Transverse colon (tissue), 4 donors: ENCODE results near the gene GALNT9. TPM values are rescaled to one million over a fixed set of nuclear protein-coding genes. Genes with fewer than 3 reads are reported as not detected.

Experiments
- DNase-seq: peaks from one replicate; pipeline ENCODE4 v3.0.0-alpha.2; 2019
- H3K27ac ChIP-seq, 4 donors: fragments of 200-600 bp; sonication (generic); 2 replicates each; pipeline ENCODE4 v1.5.1; 2016 to 2018; ENCODE audit warnings: inconsistent platforms in 4 of 4
- H3K27me3 ChIP-seq: fragments of 200-600 bp; sonication (generic); 2 replicates; pipeline ENCODE4 v1.5.1; 2017; ENCODE audit warnings: inconsistent platforms
- H3K36me3 ChIP-seq, 4 donors: fragments of 200-600 bp; sonication (generic); 2 replicates each; pipeline ENCODE4 v1.5.1; 2017 to 2019; ENCODE audit warnings: inconsistent platforms in 4 of 4
- H3K4me1 ChIP-seq, 4 donors: fragments of 200-600 bp; sonication (generic); 2 replicates each; pipeline ENCODE4 v1.5.1; 2017 to 2020; ENCODE audit warnings: inconsistent platforms in 4 of 4
- H3K4me3 ChIP-seq, 4 donors: fragments of 200-600 bp; sonication (generic); 1 replicate in 1 of 4; 2 replicates in 3 of 4; pipeline versions ENCODE4 v1.5.1 to v1.6.1; 2017 to 2019; ENCODE audit warnings: inconsistent platforms in 4 of 4
- H3K9me3 ChIP-seq, 2 donors: fragments of 200-600 bp; sonication (generic); 2 replicates each; pipeline ENCODE4 v1.5.1; 2017 to 2019; ENCODE audit warnings: inconsistent platforms in 2 of 2
- EP300 ChIP-seq: sonication (generic); formaldehyde crosslinking; IDR thresholded peaks from one replicate; pipeline ENCODE4 v1.6.1; 2017; ENCODE audit warnings: antibody characterized with exemption, low read depth
- POLR2A ChIP-seq: fragments of 450-650 bp; IDR thresholded peaks from one replicate; pipeline ENCODE4 v1.6.1; 2016; ENCODE audit warnings: antibody characterized with exemption, mild to moderate bottlenecking, moderate library complexity
- POLR2AphosphoS5 ChIP-seq, 3 donors: sonication (generic); formaldehyde crosslinking; IDR thresholded peaks; one replicate each; pipeline ENCODE4 v1.6.1; 2016; ENCODE audit warnings: antibody characterized with exemption in 3 of 3
- WGBS, 2 donors: methylation state at CpG; one replicate each; pipeline ENCODE4 v1.1.5; 2018; ENCODE audit warnings: low coverage in 1 of 2; 5-methylcytosine and 5-hydroxymethylcytosine counted together
- in situ Hi-C, 4 donors: fragments of 200-750 bp; cut with MboI; loops; one replicate each; pipeline versions ENCODE4 v1.15.0 to v1.15.1; 2017; ENCODE audit warnings: low sequenced_read_pairs in 3 of 4, low pct_ligation_motif_present in 1 of 4, low pct_unique_long_range_greater_than_20kb in 1 of 4
- intact Hi-C: fragments of 100-400 bp; cut with DNase I; formaldehyde crosslinking; loops from one replicate; pipeline ENCODE4 v1.15.1; 2023; ENCODE audit warnings: low total_unique reads
- total RNA-seq, 4 donors: library from RNA; depleted of rRNA; stranded (reverse); fragments of >200 nt; gene quantifications; one replicate each; pipeline ENCODE4 v1.1.0, GENCODE V29; 2016
- TF ChIP-seq, protein P1 (sequence below), 5 experiments: fragments of 200-600 bp in 3 of 5; fragments of 450-650 bp in 2 of 5; sonication (generic) in 3 of 5; IDR thresholded peaks; 1 replicate in 2 of 5; 2 replicates in 3 of 5; pipeline ENCODE4 v1.5.1; 2016 to 2017; ENCODE audit warnings: antibody characterized with exemption in 5 of 5, inconsistent platforms in 3 of 5, mild to moderate bottlenecking in 2 of 5, moderate library complexity in 1 of 5

GALNT9 gene
- total RNA-seq, 4 donors from 2014 or later = 0.82 to 4.5 TPM; not detected in 2

DNA sequence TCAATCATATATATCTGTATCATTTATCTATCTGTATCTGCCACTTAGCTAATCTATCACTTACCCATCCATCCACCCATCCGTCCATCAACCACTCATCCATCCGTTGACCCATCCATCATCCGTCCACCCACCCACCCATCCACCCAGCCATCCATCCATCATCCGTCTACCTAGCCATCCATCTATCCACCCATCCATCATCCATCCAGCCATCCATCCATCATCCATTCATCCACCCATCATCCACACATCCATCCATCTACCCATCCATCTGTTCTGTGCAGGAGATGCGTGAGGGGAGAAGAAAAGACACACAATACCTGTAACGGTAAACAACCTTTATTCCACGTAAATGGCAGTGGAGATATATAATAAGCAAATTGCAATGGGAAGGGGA, 165.0 kb downstream of the GALNT9 start:
- no peak overlapping the region for H3K4me3 ChIP-seq
- H3K9me3 ChIP-seq = no peaks in the 10 kb centered on the region
- intact Hi-C loops = loop anchor here (5.0 kb wide), 1 partner anchor 897 kb away; no protein-coding TSS in a partner anchor
- 75 to 82% methylated on average over 7 of the region's 7 CpGs for WGBS, 2 donors
- peaks cover 0 to 8% (median 4%) of the 10 kb centered on the region in 4 donors for H3K4me1 ChIP-seq
- TF ChIP-seq POLR2AphosphoS5 (IDR thresholded peaks at IDR 0.05) (no peak), EP300 (no peak), POLR2A (no peak)
- TF ChIP-seq, protein P1, sequence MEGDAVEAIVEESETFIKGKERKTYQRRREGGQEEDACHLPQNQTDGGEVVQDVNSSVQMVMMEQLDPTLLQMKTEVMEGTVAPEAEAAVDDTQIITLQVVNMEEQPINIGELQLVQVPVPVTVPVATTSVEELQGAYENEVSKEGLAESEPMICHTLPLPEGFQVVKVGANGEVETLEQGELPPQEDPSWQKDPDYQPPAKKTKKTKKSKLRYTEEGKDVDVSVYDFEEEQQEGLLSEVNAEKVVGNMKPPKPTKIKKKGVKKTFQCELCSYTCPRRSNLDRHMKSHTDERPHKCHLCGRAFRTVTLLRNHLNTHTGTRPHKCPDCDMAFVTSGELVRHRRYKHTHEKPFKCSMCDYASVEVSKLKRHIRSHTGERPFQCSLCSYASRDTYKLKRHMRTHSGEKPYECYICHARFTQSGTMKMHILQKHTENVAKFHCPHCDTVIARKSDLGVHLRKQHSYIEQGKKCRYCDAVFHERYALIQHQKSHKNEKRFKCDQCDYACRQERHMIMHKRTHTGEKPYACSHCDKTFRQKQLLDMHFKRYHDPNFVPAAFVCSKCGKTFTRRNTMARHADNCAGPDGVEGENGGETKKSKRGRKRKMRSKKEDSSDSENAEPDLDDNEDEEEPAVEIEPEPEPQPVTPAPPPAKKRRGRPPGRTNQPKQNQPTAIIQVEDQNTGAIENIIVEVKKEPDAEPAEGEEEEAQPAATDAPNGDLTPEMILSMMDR (IDR thresholded peaks at IDR 0.05) = no peak
- in situ Hi-C loops = no loop called here
- no peaks in the 10 kb centered on the region for H3K36me3 ChIP-seq
- no peak for DNase-seq
- H3K27ac ChIP-seq = no peak overlapping the region
- H3K27me3 ChIP-seq = peaks cover 7% of the 10 kb centered on the region

DNA sequence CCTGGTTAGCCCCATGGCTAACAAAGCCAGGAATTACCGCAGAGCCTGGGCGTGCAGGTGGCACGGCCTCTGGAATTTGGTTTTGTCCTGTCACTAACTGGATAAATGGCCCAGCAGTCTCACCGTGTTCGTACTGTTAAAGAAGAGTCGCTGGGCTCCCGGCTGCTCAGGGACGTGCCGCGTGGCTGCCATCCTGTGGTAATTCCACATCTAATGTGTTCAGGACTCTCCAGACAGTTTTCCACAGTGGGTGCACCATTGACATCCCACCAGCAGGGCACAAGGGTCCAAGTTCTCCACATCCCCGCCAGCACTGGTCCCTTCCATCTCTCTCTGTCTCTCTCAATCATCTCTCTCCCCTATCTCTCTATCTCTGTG, 165.5 kb downstream of the GALNT9 start:
- in situ Hi-C loops (no loop called here), intact Hi-C loops (loop anchor here (5.0 kb wide), 1 partner anchor 897 kb away; no protein-coding TSS in a partner anchor)
- no peak for DNase-seq
- Histone ChIP-seq H3K27me3 (peaks cover 7% of the 10 kb centered on the region), H3K9me3 (no peaks in the 10 kb centered on the region), H3K4me1 (peaks cover 0 to 8% (median 4%) of the 10 kb centered on the region in 4 donors), H3K4me3 (no peak overlapping the region), H3K27ac (no peak overlapping the region), H3K36me3 (no peaks in the 10 kb centered on the region)
- 65 to 67% methylated on average over 1 to 11 of the region's 11 CpGs for WGBS, 2 donors
- TF ChIP-seq POLR2A = no peak
- TF ChIP-seq, protein P1 (IDR thresholded peaks at IDR 0.05) = peak in 1 of 5 experiments; percentile 6

DNA sequence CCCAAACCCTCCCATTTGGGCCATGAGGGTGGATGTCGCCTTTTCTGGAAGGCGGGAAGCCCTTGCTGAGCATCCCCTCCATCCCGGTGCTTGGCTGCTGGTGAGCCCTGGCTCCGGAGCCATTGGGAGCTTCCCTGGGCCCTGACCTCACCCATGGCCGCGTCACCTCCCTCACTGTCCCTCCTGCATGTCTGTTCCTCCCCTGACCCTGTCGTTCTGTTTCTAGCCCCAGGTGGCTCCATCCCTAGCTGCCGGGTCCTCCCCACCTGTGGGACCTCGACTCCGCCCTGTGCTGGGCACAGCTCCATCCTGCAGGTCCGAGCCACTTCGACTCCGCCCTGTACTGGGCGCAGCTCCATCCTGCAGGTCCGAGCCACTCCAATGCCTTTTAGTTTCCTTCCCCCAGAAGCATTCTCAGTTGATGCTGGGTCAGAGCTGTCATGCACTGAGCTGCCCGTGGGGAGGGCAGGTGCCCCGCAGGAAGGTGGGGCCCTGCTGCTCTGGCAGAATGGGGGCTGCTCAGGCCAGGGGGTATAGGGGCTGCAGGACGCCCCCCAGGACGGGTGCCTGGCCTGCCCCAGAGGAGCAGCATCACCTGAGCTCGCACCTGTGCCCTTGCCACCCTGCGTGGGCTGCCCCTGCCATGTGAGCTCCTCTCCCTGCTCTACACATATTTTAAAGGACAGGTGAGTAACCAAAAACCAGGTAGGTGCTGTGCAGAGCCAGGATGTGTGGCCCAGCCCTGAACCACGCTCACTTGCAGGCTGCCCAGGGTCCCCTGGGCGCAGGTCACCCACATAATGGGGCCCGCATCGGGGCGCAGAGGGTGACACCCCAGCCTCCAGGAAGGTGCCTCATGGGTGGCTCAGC, 166.1 kb downstream of the GALNT9 start:
- Histone ChIP-seq H3K4me1 (peaks cover 0 to 8% (median 4%) of the 10 kb centered on the region in 4 donors), H3K9me3 (no peaks in the 10 kb centered on the region), H3K27ac (no peak overlapping the region), H3K36me3 (no peaks in the 10 kb centered on the region), H3K4me3 (no peak overlapping the region), H3K27me3 (peaks cover 7% of the 10 kb centered on the region)
- WGBS, 2 donors = 46% methylated on average over 26 of the region's 26 CpGs; no CpG with 5 or more reads in 1 of the 2 donors
- intact Hi-C loops (loop anchor here (5.0 kb wide), 1 partner anchor 896 kb away; no protein-coding TSS in a partner anchor), in situ Hi-C loops (no loop called here)
- TF ChIP-seq, protein P1 (IDR thresholded peaks at IDR 0.05) = no peak
- TF ChIP-seq POLR2AphosphoS5 (IDR thresholded peaks at IDR 0.05) = no peak
- TF ChIP-seq POLR2A = no peak
- no peak for TF ChIP-seq EP300
- DNase-seq = no peak

DNA sequence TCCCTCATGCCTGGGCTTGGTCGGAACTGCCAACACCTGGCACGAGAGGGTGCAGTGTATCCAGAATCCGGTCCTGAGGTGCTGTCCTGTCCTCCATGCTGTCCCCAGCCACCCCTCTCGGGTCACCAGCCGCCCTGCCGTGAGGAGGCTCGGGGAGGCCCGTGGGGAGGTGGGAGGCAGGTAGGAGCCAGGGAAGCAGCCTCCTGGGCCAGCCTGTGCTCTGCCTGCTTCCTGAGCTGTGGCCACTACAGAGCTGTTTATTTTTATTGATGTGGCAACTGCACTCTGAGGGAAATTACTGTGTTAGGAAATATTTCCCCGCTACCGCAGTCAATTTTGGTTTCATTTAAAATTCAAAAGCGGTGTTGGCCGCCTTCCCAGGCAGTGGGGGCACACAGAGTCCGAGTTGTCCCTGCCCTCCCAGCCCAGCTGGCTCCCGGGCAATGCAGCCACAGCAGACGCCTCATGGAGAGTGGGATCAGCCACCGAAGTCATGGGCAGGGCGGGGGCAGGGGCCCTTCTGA, 166.8 kb downstream of the GALNT9 start:
- Histone ChIP-seq H3K4me3 (no peak overlapping the region), H3K27ac (no peak overlapping the region), H3K36me3 (no peaks in the 10 kb centered on the region), H3K9me3 (no peaks in the 10 kb centered on the region), H3K27me3 (peaks cover 7% of the 10 kb centered on the region), H3K4me1 (peaks cover 0 to 8% (median 4%) of the 10 kb centered on the region in 4 donors)
- TF ChIP-seq, protein P1 (IDR thresholded peaks at IDR 0.05) = no peak
- no peak for TF ChIP-seq EP300
- TF ChIP-seq POLR2AphosphoS5 (IDR thresholded peaks at IDR 0.05) = no peak
- TF ChIP-seq POLR2A = no peak
- DNase-seq = no peak
- in situ Hi-C loops (no loop called here), intact Hi-C loops (loop anchor here (5.0 kb wide), 1 partner anchor 895 kb away; no protein-coding TSS in a partner anchor)
- 24 to 30% methylated on average over 6 to 17 of the region's 17 CpGs for WGBS, 2 donors
